GM19239 (cell line): ENCODE data around the gene BCL2.

ENCODE experiments used
- DNase-seq: peaks from one replicate; pipeline ENCODE4 v3.0.0; 2011; ENCODE audit warnings: low spot score; ENCODE audit not compliant: insufficient read length
- FAIRE-seq: peaks from 2 replicates; lab custom pipeline; 2011; peaks lifted over from hg19 to GRCh38; lab: Jason Lieb, UNC

Gene BCL2

DNA sequence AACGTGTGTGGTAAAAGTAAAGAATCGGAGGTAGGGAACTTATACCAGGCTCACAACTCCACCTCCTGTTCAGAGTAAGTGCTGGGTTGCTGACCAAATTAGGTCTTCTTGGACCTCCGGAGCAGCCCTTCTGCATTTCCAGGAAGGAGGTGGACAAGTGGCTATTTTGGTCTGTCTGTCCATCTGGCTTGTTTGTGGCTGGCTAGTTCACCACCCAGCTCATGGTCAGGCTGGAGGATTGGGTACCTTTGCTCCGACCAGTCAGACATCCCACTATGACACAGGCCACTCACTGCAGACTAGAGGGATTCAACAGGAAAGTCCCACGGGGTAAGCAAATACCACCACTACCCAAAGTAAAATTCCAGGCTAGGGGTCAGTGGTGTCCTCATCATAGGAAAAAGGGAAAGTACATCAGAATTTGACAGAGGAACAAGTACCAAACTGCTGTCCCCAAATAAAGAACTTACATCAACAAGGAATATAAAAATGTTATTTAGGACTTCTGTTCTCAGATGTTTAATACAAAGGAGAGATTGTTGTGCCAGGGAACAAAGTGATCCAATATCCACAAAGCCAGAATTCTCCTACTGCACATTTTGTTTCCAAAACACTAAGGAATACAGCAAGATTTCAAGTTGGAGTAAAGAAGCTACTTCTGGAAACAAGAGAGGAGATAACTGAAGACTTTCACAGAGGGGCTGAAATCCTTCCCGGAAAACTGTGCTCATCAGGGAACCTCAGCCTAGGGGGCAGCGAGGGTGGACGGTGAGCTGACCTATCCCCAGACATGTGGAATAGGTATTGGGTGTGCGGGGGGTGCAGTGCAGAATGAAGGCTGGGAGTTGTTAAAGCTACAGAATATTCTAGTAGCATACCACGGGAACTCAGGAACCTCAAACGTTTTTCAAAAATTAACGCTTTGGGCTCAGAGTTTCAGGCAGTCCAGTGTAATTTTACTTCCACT lies 56.9 kb downstream of the BCL2 start:
- no peak for FAIRE-seq
- no peak for DNase-seq

DNA sequence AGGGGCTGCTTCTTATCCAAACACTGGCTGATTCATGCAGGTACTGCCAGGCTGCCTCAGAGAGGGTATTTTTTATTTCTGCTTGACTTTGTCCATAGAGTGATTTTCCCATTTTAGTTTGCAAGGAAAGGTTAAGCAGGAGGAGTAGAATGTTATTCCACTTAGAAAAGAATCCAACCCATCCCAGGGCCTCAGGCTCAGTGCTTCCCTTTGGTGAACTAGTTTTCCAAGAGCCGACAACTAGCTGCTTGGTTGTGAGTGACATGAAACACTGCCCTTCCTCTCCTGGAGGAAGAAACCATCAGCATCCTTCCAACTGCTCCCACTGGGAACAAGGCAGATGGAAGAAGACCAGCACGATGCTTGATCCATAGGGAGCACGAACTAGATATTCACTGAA lies 58.5 kb downstream of the BCL2 start:
- FAIRE-seq (no peak), DNase-seq (no peak)

DNA sequence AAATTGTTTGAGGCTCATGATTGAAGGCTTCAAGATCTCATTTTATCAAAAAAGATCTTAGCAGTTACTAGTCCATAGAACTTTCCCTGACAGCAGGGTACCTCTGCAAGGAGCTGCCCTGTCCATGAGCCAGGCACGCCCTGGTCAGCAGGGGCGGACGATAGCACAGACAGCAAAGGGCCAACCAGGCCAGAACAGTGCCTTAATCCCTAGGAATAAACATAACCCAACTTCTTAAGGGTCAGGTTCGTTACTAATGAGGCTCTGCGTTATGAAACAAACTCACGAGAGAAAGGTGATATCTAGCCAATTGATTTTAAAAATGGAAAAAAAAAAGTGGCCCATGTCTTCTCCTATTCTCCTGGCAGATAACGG lies 59.2 kb downstream of the BCL2 start:
- FAIRE-seq = no peak

DNA sequence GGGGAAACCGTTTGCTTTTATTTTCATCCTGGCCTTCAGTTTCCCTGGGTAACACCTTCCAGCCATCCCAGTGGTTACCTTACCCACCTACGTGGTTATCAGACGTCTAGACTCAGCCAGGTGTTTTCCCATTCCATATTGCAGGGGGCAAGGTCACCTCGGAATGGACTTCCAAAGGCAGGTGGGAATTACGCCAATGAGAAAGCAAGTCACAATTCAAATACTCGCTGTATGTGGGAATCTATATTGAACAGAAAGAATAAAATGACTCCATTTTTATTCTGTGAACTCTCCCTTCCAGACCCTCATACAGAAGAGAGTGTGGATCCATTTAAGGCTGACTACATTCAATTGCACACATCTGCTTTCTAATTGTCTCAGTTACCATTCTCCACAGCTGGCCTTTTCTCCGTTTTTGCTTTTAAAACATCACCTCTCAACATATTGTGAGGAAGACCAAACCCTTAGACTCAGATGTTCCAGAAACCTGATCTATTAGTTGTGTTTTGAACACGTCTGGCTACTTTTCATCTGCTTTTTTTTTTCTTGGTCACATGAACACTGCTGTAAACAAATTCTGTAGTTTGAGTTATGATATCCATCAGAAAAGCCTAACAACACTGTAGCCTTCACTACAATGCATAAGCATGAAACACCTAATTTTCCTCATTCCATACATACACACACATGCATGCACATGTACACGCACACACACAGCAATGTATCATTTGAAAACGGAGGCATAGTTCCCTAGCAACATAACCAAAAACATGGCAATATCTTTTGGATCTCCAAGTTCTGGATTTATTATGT lies 59.8 kb downstream of the BCL2 start:
- FAIRE-seq = peak; percentile 37
- DNase-seq = no peak

More for the DNA sequence above, 59.2 kb downstream of the BCL2 start:
- DNase-seq = no peak

DNA sequence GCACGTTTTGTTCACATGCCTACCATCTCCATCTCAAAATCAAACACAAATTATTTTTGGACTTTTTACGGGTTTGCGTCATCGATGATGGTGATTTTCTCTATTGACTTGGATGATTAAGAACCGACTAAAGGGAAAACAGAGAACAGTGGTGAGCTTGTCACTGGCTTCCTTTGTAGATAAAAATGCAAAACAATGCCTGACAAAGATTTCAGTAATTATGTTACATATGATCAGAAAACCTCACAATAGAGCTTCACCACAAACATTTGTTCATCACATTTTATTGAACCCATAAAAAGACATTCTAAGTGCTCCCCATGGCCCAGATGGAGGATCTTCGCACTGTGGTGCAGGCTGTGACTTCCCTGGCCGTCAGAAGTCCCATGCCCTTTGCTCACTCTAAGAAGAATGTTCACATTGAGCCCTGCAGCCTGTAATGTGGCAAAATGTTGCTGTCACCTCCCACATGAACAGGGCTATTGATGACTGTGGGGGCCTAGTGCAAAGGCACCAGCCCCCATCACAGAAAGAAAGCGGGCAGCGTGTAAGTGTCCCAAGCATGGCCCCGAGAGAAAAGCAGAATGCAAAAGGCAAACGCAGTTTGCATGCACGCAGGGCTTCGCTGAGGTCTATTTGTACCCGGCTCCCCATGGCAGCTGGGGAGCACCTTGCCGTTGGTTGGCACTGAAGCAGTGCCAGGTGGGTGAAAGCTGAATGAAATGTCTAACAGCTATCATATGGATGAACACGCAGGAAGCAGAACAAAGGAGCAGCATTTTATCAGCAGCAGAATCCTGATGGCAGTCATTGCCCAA lies 60.6 kb downstream of the BCL2 start:
- DNase-seq (no peak), FAIRE-seq (no peak)

DNA sequence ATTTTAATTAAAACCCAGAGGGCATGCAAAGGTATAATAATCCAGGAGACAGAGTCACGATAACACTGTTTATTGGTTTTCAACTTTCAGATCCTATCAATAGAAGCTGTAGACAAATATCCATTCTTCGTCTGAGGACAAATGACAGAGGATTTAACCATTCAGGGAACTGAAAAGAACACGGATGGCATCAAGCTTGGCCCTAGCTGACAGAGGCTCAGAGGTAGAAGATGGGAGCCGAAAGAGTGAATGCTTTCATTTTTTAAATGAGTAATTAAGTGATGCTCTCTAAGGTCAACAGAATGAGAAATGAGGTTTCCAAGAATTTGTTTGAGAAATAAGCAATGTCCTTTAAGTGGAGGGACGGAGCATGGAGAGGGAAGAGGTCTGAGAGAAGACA lies 62.1 kb downstream of the BCL2 start:
- FAIRE-seq (peak; percentile 81), DNase-seq (no peak)

DNA sequence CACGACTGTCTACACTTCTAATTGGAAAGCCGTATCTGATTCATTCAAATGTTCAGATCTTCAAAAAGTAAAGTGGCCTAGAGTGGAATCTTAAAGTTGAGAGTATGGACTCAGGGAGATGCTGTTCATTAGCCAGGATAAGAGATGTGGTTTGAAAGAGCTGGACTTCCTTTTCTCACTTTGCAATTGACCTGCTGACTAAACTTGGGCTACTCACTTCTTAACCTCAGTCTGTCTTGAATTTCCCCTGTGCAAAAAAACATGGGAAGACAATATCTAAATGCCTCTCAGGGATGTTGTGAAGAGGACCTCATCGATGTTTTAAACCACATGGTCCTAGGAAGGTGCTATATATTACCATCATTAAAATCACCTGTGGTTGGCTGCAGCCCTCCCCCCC lies 64.1 kb downstream of the BCL2 start:
- DNase-seq (peak; percentile 21), FAIRE-seq (peak; percentile 75)

DNA sequence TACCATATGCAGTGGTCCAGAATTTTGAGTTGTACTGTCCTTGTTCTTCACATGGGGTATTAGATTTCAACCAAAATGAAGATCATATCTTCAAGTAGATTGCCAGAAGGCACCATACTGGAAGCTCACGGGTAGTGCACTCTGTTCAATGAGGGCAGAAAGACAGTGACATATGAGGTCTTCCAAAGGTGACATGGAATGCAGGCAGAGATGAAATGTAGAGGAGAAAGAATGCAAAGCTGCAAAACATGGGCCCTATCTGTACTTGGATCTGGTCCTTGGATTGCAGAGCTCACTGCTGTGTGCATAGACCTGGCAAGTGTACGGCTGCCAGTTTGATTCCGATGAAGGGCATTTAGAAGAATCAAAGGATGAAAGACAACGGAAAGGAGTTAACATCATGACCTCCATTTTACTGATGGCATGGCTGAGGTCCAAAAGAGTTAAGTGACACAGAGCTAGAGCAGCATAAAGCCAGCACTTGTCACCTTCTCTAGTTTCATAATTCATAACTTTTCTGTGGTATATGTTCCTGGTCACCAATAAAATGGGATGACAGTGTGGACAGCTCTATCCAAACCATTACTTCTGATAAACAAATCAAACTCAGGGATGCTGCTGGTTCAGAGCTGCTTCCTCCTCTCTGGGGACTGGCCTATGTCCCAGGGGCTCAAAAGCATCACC lies 64.7 kb downstream of the BCL2 start:
- FAIRE-seq = peak; percentile 85
- DNase-seq = no peak

DNA sequence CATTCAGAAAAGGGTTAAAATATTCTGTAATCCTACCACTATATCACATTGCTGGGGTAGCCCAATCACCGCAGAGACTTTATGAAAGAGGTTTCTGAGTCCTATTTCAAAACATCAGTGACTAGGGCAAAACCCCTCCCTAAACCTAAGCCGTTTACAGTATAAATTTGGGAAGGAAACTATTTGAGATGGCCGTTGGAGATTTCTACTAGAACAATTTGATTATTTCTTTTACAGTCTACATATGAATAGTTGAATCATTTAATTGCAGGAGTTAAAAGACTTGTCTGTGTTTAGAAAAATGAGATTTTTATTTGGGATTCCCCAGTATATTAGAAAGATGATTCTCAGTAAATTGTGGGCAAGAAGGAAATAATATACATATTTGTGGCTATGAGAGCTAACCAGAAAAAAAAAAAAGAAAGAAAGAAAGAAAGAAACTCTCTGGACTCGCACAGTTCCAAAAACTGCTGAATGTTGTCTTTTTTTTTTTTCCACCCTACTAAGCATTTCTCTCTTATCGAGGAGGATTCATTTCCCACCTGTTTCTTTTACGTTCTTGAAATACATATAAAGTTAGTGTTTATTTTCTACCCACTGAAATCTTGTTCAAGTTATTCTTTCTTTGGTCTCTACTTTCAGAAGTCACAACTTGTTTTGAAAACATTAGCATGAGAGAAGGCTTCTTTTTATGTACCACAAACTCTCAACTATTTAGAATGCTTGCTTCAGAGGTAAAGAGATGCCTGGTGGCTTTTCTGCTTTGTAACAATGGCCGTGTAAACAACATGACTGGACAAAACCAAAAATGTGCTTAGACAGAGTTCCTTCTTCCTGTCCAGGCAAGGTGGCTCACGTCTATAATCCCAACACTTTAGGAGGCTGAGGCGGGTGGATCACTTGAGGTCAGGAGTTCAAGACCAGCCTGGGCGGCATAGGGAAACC lies 65.9 kb downstream of the BCL2 start:
- FAIRE-seq = peak; percentile 71
- DNase-seq = no peak

DNA sequence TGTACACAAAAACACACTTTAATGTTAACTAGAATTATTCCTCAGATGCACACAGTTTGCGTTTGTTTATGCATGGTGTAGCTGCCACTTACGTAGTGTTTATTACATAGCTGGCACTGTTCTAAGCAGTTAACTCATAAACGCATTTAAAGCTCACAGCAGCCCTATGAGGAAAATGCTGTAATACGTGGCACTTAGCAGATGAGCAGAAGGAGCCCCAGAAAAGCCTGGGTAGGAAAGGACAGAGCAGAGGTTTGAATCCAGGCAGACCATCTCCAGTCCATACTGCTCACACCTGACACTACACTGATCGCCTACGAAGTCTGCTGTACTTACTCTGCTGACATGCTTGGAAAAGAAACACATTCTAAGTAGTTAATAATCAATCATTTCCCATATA lies 66.6 kb downstream of the BCL2 start:
- DNase-seq = no peak

DNA sequence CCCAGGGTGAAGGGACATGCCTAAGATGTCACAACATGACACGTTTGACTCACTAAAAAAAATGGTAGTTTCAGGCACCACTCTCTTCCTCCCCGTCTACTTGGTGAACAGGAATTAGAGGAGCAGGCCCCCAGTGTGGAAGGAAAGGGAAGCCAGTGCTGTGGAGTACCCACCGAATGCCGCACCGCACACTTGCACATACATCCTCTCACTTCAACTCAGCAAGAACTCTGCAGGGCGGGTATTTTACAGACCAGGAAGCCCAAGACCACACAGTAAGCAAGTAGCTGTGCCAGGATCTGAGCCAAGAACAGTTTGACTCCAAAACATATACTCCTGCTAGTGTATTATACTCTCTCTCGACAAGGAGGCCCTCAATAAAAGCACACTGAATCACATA lies 69.8 kb downstream of the BCL2 start:
- peak; percentile 23 for FAIRE-seq
- DNase-seq = no peak

More for the DNA sequence above, 66.6 kb downstream of the BCL2 start:
- FAIRE-seq = peak; percentile 71

DNA sequence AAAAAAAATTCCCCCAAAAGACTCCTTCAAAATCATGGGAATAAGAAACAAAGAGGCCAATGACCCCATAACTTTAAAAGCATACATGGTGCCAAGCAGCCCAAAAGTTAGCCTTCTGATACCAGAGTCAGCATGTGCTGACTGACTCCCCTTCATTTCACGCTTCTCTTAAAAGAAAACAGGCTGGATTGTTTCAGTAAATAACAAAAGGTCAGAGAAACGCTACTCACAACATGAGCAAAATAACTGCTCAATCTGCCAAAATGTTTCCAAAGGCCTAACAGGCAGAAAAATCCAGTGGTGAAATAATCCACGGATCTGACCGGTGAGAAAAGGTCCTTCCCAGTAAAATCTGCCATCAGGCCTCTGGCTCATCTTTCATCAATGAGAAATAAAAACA lies 71.6 kb downstream of the BCL2 start:
- no peak for FAIRE-seq
- DNase-seq = no peak

DNA sequence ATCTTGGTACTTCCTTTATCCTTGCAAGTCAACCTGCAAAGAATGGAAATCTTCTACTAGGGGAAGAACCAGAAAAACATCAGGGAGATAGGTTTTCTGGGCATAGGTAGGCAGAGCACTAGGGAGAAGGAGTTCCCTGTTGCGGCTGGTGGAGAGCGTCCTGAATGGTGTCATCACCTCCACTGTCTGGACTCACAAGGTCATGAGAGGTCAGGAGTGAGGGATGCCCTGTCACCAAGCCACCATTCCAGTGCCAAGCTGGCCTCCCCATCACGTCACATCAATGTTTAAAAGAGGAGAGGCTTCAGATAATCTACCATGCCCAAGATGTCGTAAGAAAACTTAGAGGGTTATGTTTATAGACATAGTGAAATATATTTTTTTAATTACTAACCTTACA lies 72.1 kb downstream of the BCL2 start:
- FAIRE-seq (no peak), DNase-seq (no peak)

DNA sequence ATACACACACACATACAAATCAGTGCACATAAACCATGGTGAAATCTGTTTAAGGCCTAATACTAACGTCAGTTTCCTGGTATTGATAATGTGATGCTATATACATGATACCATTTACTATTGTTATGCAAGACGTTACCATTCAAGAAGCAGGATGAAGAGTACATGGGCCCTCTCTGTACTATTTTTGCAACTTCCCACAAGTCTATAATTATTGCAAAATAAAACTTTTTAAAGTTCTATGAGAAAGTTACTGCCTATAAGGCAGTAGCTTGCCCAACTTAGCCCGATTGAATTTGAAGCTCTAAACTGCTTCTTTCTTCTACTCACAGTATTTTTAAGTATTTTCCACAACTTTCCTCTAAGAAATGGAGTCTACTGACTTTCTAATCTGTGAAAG lies 74.0 kb downstream of the BCL2 start:
- no peak for FAIRE-seq
- DNase-seq = no peak

DNA sequence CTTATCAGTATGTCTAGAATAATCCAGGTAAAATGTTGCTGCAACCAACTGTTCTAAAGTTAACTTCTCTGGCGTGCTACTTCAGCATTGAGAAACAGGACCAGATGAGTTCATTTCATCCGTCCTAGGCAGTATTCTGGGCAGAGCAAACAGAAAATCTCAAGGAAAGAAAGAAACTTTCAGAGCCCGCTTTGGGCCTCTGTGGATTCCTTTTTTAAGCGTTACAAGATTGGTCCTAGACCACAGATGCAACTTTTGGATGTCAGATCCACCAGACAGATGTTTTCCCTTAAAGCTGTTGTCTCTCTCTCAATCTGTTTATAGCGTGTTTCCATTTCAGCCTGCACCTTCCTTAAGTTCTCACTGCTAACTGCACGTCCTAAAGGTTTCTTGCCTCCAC lies 75.0 kb downstream of the BCL2 start:
- FAIRE-seq (no peak), DNase-seq (no peak)

DNA sequence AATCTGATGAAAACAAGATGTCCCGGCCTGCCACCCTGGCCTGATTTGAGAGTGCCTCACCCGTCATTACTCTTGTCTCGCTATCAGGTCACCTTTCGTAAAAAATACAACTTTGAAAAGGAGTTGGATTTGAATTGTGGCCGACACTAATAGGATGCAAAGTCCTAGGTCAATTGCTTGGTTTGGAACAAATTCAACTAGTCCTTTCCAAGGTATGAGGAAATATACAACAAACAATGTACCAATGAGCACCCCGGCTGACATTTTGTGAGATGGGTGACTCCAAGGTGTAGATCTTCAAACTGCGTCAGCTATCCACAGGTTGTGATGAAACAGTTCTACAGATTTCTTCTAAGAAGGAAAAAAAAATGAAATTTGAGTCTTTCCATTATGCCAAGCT lies 77.8 kb downstream of the BCL2 start:
- peak; percentile 45 for FAIRE-seq
- no peak for DNase-seq

DNA sequence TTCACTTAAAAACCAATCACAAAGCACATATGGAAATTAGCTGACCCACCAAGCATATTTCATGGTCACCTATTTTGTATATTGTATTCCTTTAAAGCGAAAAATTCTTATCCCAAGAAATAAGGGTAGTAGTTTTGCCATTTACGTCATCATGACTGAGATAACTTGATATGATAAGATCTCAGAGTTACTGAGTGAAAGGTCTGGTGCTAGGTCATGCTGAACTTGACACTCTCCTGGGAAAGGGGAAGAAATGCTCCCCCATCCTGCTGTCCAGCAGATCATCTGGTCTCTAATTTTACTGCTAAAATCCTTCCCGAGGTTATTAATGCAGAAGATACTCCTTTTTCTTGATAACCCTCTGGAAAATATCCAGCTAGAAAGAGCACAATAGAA lies 78.3 kb downstream of the BCL2 start:
- DNase-seq = no peak
- no peak for FAIRE-seq

DNA sequence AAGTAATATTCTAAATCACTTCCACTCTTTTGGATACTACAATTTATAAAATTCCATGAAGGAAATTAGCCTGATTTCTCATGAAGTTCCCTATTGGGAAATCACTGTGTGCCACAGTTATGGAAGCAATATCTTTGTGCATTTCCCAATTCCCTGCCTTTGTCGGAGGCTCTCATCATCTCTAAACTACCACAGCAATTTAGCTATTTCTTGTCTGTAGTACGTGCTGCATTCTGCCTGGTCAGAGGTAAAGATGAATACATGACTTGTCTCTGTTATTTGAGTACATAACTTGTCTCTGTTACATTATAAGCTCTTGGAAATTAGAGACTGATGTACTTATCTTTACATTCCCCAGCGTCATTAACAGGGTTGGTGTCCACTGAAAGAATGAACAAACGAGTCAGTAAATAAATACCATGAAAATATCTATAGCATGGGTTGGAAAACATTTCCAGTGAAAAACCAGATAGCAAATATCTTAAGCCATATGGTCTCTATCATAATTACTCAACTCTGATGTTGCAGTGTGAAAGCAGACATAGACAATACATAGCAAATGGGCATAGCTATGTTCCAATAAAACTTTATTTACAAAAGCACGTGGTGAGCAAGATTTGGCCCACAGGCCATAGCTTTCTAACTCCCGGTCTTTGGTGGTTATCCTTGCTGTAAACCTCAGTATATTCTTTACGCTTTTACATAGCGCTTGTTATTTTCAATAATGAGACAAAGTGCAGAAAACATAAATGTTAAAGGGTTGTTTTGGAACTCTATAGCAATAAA lies 78.8 kb downstream of the BCL2 start:
- DNase-seq (no peak), FAIRE-seq (peak; percentile 23)
